A673 (cell line): ENCODE data around the gene ATG16L2.

Source experiments
- CTCF ChIP-seq: fragments of 300-800, 200-600 bp; sonication (generic); conservative IDR thresholded peaks from 2 replicates; pipeline ENCODE4 v1.5.1; 2017; ENCODE audit warnings: low read depth, mild to moderate bottlenecking, antibody characterized with exemption, low read length, moderate library complexity, mixed read lengths
- EZH2 ChIP-seq: fragments of 200-600 bp; sonication (generic); IDR thresholded peaks from 2 replicates; pipeline ENCODE4 v1.6.1; 2017; ENCODE audit warnings: borderline replicate concordance, low read depth, mild to moderate bottlenecking, mixed read lengths, antibody characterized with exemption, low read length; ENCODE audit not compliant: poor library complexity, severe bottlenecking

- TF ChIP-seq EZH2 (no peak), CTCF (no peak)
Observed at GRCh38 chr11:72781313-72782080, 32.7 kb upstream of the ATG16L2 start.
